Measurements from ENCODE around the gene GRIA4.

GRCh38 chr11:105632316-105632715, 22.4 kb downstream of the GRIA4 start:
- no peak for TF ChIP-seq CTCF (IDR thresholded peaks at IDR 0.05; ENCODE audit: insufficient read depth, low read length, poor library complexity, severe bottlenecking)
- TF ChIP-seq EZH2phosphoT487 (conservative IDR thresholded peaks at IDR 0.05; ENCODE audit: low read length) = no peak
